BJ (cell line): ENCODE measurements around the gene MAP2. TPM values are rescaled to one million over a fixed set of nuclear protein-coding genes. Genes with fewer than 3 reads are reported as not detected.

Experiments
- CTCF ChIA-PET: fragments of 350-600 bp; formaldehyde crosslinking; extraction: SDS; loops from one replicate; lab custom pipeline; 2021; ENCODE audit warnings: antibody characterized with exemption, inconsistent platforms; lab: Yijun Ruan, JAX
- POLR2A ChIA-PET: fragments of 300-600 bp; sonication (Branson Sonifier 250); formaldehyde crosslinking; extraction: SDS; loops from one replicate; lab custom pipeline; 2021; ENCODE audit warnings: antibody characterized with exemption; lab: Charles Lee
- DNase-seq: peaks from one replicate; pipeline ENCODE4 v3.0.0-alpha.2; 2011; ENCODE audit warnings: low read depth
- H3K27me3 ChIP-seq: 2 replicates; pipeline ENCODE4 v1.6.0; 2011; ENCODE audit warnings: low read length; ENCODE audit not compliant: control insufficient read depth, insufficient read depth
- H3K36me3 ChIP-seq: 2 replicates; pipeline ENCODE4 v1.5.1; 2011; ENCODE audit warnings: low read length; ENCODE audit not compliant: control insufficient read depth, insufficient read depth
- H3K4me3 ChIP-seq: 2 replicates; pipeline ENCODE4 v1.5.1; 2011; ENCODE audit warnings: low read depth, mild to moderate bottlenecking, control low read depth, low read length
- polyA plus RNA-seq: library from polyadenylated mRNA; depleted of rRNA; stranded (reverse); fragments of >200 nt; gene quantifications from 2 replicates; pipeline ENCODE4 v1.2.3, GENCODE V29; 2011
- TF ChIP-seq, protein P1 (sequence below): IDR thresholded peaks from 2 replicates; pipeline ENCODE4 v1.5.1; 2011; ENCODE audit warnings: low read depth, mild to moderate bottlenecking, control low read depth, inconsistent platforms, low read length, moderate library complexity; ENCODE audit not compliant: insufficient read depth

Gene MAP2
- polyA plus RNA-seq, 1 experiment, result 3.5 TPM

DNA sequence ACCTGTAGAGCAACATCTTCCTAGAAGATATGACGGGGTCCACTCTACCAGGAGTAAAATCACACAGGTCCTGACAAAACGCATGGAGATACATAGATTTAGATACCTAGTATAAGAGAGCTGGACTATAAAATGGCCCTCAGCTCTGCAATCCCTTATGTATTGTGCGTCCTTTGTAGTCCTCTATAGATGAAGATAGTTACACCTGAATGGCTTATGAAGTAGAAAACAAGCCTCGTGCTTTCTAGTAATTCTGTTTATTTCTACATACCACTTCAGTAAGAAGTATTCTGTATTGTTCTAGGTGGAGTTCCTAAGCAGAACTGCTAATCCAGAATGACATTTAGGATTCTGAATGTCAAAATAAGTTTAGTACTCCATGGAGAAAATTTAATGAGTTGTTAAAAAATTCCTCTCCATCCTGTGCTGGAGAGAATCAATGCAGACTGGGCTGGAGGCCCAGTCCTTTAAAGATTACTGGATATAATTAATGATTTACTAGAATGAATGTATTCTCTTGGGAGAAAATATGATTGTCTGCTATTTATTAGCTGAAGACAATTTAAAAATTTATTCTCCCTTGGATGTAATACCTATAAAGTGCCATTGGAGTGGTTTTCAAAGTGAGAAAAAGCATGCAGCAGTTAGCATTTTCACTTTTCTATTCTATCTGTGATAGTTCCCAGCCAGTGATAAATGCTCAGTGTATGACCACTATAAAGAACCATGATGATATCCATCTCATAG lies 200.5 kb downstream of the MAP2 start:
- no peaks in the 10 kb centered on the region for H3K27me3 ChIP-seq
- no peaks in the 10 kb centered on the region for H3K36me3 ChIP-seq
- TF ChIP-seq, protein P1, sequence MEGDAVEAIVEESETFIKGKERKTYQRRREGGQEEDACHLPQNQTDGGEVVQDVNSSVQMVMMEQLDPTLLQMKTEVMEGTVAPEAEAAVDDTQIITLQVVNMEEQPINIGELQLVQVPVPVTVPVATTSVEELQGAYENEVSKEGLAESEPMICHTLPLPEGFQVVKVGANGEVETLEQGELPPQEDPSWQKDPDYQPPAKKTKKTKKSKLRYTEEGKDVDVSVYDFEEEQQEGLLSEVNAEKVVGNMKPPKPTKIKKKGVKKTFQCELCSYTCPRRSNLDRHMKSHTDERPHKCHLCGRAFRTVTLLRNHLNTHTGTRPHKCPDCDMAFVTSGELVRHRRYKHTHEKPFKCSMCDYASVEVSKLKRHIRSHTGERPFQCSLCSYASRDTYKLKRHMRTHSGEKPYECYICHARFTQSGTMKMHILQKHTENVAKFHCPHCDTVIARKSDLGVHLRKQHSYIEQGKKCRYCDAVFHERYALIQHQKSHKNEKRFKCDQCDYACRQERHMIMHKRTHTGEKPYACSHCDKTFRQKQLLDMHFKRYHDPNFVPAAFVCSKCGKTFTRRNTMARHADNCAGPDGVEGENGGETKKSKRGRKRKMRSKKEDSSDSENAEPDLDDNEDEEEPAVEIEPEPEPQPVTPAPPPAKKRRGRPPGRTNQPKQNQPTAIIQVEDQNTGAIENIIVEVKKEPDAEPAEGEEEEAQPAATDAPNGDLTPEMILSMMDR, result no peak
- no peak for DNase-seq
- no peak overlapping the region for H3K4me3 ChIP-seq
- ChIA-PET POLR2A (no interaction called here), CTCF (interaction anchor here (0.8 to 1.1 kb wide), 3 partner anchors 10 to 108 kb away, joined by 3 read pairs; no protein-coding TSS in a partner anchor)

DNA sequence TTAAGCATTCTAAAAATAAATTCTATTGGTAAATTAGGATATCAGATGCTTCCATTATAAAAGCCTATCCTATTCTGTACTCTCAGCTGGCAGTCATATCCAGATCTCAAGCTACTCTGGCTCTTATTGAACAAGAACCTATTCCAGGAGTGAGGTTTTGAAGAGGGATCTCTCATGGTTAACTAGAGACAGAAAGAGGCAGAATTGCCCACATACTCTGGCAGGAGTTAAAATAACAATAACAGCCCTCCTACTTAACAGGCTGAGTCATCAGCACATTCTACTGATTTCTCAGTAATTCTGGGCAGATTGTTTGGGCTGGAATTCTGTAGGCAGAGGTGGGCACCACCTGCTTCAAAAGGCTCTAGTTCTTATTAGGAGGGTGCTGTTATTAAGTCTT lies 205.8 kb downstream of the MAP2 start:
- CTCF ChIA-PET, result no interaction called here
- peak; percentile 26 for DNase-seq

GRCh38 chr2:209633911-209634310 lies 210.1 kb downstream of the MAP2 start:
- no peak for DNase-seq
- TF ChIP-seq, protein P1, result no peak
- Histone ChIP-seq H3K4me3 (no peak overlapping the region), H3K27me3 (no peaks in the 10 kb centered on the region), H3K36me3 (no peaks in the 10 kb centered on the region)
- ChIA-PET CTCF (interaction anchor here (0.6 kb wide), 1 partner anchor 82 kb away, joined by 3 read pairs; no protein-coding TSS in a partner anchor), POLR2A (no interaction called here)

More for the DNA sequence above, 205.8 kb downstream of the MAP2 start:
- no peaks in the 10 kb centered on the region for H3K36me3 ChIP-seq
- TF ChIP-seq, protein P1, result no peak
- POLR2A ChIA-PET, result no interaction called here
- no peaks in the 10 kb centered on the region for H3K27me3 ChIP-seq
- H3K4me3 ChIP-seq, result no peak overlapping the region

- CTCF ChIA-PET, result no interaction called here
- DNase-seq, result no peak
- POLR2A ChIA-PET, result no interaction called here
These were observed 212.2 kb downstream of the MAP2 start for GRCh38 chr2:209636076-209636475.

DNA sequence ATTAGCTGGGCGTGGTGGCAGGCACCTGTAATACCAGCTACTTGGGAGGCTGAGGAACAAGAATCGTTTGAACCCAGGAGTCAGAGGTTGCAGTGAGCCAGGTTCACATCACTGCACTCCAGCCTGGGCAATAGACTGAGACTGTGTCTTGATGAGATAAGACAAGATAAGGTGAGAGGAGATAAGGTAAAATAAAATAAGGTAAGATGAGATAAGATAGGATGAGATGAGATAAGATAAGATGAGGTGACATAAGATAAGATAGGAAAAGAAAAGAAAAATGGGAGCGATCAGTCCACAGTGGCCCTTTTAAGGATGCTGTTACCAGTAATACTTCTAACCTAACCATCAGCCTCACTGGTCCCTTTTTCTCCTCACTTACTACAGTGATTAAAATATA lies 213.4 kb downstream of the MAP2 start:
- Histone ChIP-seq H3K27me3 (no peaks in the 10 kb centered on the region), H3K36me3 (no peaks in the 10 kb centered on the region), H3K4me3 (no peak overlapping the region)
- DNase-seq, result no peak
- TF ChIP-seq, protein P1, result no peak
- POLR2A ChIA-PET, result no interaction called here
- CTCF ChIA-PET, result interaction anchor here (1.3 kb wide), 1 partner anchor 17 kb away, joined by 3 read pairs; no protein-coding TSS in a partner anchor

More at GRCh38 chr2:209636076-209636475, 212.2 kb downstream of the MAP2 start:
- TF ChIP-seq, protein P1, result no peak
- Histone ChIP-seq H3K36me3 (no peaks in the 10 kb centered on the region), H3K4me3 (no peak overlapping the region), H3K27me3 (no peaks in the 10 kb centered on the region)
